Ishikawa (cell line): ENCODE measurements around the gene NCL.
A peak's percentile ranks its signal among the peaks of the same experiment; 100 is the strongest.

Source experiments
- CEBPB ChIP-seq: IDR thresholded peaks from 2 replicates; pipeline ENCODE4 v1.6.1; 2012
- CREB1 ChIP-seq: IDR thresholded peaks from 2 replicates; pipeline ENCODE4 v1.6.1; 2012; ENCODE audit warnings: low read depth
- EGR1 ChIP-seq: IDR thresholded peaks from 2 replicates; pipeline ENCODE4 v1.6.1; 2012
- EP300 ChIP-seq: IDR thresholded peaks from 2 replicates; pipeline ENCODE4 v1.6.1; 2012; ENCODE audit warnings: borderline replicate concordance
- FOXM1 ChIP-seq: IDR thresholded peaks from 2 replicates; pipeline ENCODE4 v1.6.1; 2012; ENCODE audit warnings: low read depth, borderline replicate concordance
- MAX ChIP-seq: IDR thresholded peaks from 2 replicates; pipeline ENCODE4 v1.6.1; 2012
- NFIC ChIP-seq: IDR thresholded peaks from 2 replicates; pipeline ENCODE4 v1.6.1; 2012
- RAD21 ChIP-seq: IDR thresholded peaks from 2 replicates; pipeline ENCODE4 v1.6.1; 2012; ENCODE audit warnings: low read depth
- REST ChIP-seq: IDR thresholded peaks from 2 replicates; pipeline ENCODE4 v1.6.1; 2012; ENCODE audit warnings: low read depth, mild to moderate bottlenecking
- TAF1 ChIP-seq: IDR thresholded peaks from 2 replicates; pipeline ENCODE4 v1.6.1; 2012; ENCODE audit warnings: low read depth, mild to moderate bottlenecking
- TCF12 ChIP-seq: IDR thresholded peaks from 2 replicates; pipeline ENCODE4 v1.6.1; 2012; ENCODE audit warnings: low read depth
- TEAD4 ChIP-seq: IDR thresholded peaks from 2 replicates; pipeline ENCODE4 v1.6.1; 2012
- USF1 ChIP-seq: IDR thresholded peaks from 2 replicates; pipeline ENCODE4 v1.6.1; 2012
- YY1 ChIP-seq: IDR thresholded peaks from 2 replicates; pipeline ENCODE4 v1.6.1; 2012; ENCODE audit warnings: low read depth
- ZBTB7A ChIP-seq: IDR thresholded peaks from 2 replicates; pipeline ENCODE4 v1.6.1; 2012; ENCODE audit warnings: low read depth

The NCL gene

GRCh38 chr2:231463698-231464575, at the start of gene NCL:
TSS of gene NCL (minus strand) at chr2:231464484. CDS start at chr2:231464353, 131 bp downstream.
- TF ChIP-seq YY1 = peak; percentile 89
- no peak for TF ChIP-seq FOXM1
- TF ChIP-seq TCF12 = no peak; the same call in 1 of the 2 replicates
- no peak for TF ChIP-seq ZBTB7A
- TF ChIP-seq REST = peak; percentile 14; the same call in 1 of the 2 replicates
- no peak for TF ChIP-seq CREB1
- TF ChIP-seq NFIC = no peak
- no peak for TF ChIP-seq EP300
- TF ChIP-seq MAX = peak; percentile 99
- no peak for TF ChIP-seq TEAD4
- TF ChIP-seq CEBPB = no peak
- peak; percentile 98 for TF ChIP-seq USF1
- TF ChIP-seq RAD21 = no peak
- no peak; the same call in 1 of the 2 replicates for TF ChIP-seq EGR1
- TF ChIP-seq TAF1 = peak; percentile 96

GRCh38 chr2:231513746-231514224, 49.5 kb upstream of the NCL start:
- no peak for TF ChIP-seq REST
- no peak for TF ChIP-seq MAX
- TF ChIP-seq TEAD4 = no peak
- TF ChIP-seq EP300 = no peak
- TF ChIP-seq CREB1 = no peak
- no peak for TF ChIP-seq YY1
- no peak for TF ChIP-seq CEBPB
- TF ChIP-seq ZBTB7A = no peak
- TF ChIP-seq NFIC = no peak
- TF ChIP-seq FOXM1 = no peak
- no peak for TF ChIP-seq TAF1
- TF ChIP-seq EGR1 = no peak; the same call in 1 of the 2 replicates
- no peak for TF ChIP-seq TCF12
- TF ChIP-seq RAD21 = no peak

GRCh38 chr2:231512222-231512621, 47.9 kb upstream of the NCL start:
- TF ChIP-seq EGR1 = no peak
- no peak for TF ChIP-seq TCF12
- TF ChIP-seq NFIC = no peak
- TF ChIP-seq EP300 = no peak
- TF ChIP-seq RAD21 = no peak
- TF ChIP-seq ZBTB7A = no peak
- no peak for TF ChIP-seq FOXM1
- no peak for TF ChIP-seq USF1
- TF ChIP-seq CEBPB = no peak
- no peak for TF ChIP-seq YY1
- no peak for TF ChIP-seq TAF1
- no peak for TF ChIP-seq CREB1
- TF ChIP-seq TEAD4 = no peak
- no peak for TF ChIP-seq REST
- no peak for TF ChIP-seq MAX
